HCT116 (cell line): ENCODE data around the gene ADIPOR2. TPM values are rescaled to one million over a fixed set of nuclear protein-coding genes. Genes with fewer than 3 reads are reported as not detected.
"Not testable (repeated sequence)": the region's sequence is repeated elsewhere in the genome, so short reads cannot be mapped to it uniquely, and the experiment has no call there.

ENCODE experiments used
- ATAC-seq: fragments of 200-7000 bp; cut with Tn5 transposase; 2 replicates; pipeline ENCODE4 v1.9.1; 2020; ENCODE audit warnings: mild to moderate bottlenecking, moderate library complexity
- BruUV-seq: library from RNA; stranded (reverse); fragments of 400-500 nt; replicated peaks from 2 replicates; lab custom pipeline; 2021; lab: Mats Ljungman, UMichigan
- CTCF ChIA-PET: fragments of 300-600 bp; sonication (Branson Sonifier 250); formaldehyde crosslinking; loops from one replicate; lab custom pipeline; 2021; ENCODE audit warnings: antibody characterized with exemption; lab: Charles Lee
- POLR2A ChIA-PET: fragments of 300-600, 350-600 bp; sonication (Branson Sonifier 250); formaldehyde crosslinking; loops from one replicate; lab custom pipeline; 2021; ENCODE audit warnings: antibody characterized with exemption; lab: Charles Lee
- RAD21 ChIA-PET, 2 experiments: fragments of 300-600 bp; sonication (Branson Sonifier 250); formaldehyde crosslinking; loops; one replicate each; lab custom pipeline; 2023; ENCODE audit warnings: low total read pairs in 2 of 2; ENCODE audit not compliant: uncharacterized antibody in 2 of 2, unreplicated experiment in 2 of 2, low non-redundant PET in 1 of 2; lab: Charles Lee
- DNase-seq: peaks from one replicate; pipeline ENCODE4 v3.0.0-alpha.2; 2010; ENCODE audit warnings: low read depth, low spot score
- H2AFZ ChIP-seq: fragments of 200-600 bp; shearing (Covaris generic), sonication (generic); 2 replicates; pipeline ENCODE4 v1.6.1; 2017; ENCODE audit warnings: low read depth, mixed run types, mixed read lengths, antibody characterized with exemption, low read length; ENCODE audit not compliant: poor library complexity, severe bottlenecking
- H3K27ac ChIP-seq: 2 replicates; pipeline ENCODE4 v1.5.1; 2012; ENCODE audit warnings: low read depth, low read length
- H3K27me3 ChIP-seq: fragments of 200-600 bp; sonication (generic); 2 replicates; pipeline ENCODE4 v1.6.1; 2016; ENCODE audit warnings: mixed run types, low read length, mixed read lengths; ENCODE audit not compliant: insufficient read depth
- H3K36me3 ChIP-seq, 2 experiments: fragments of 200-500 bp in 1 of 2; fragments of 200-600 bp in 1 of 2; sonication (Bioruptor generic) in 1 of 2; sonication (generic) in 1 of 2; 2 replicates each; pipeline versions ENCODE4 v1.5.1 to v1.6.1; 2014 to 2016; ENCODE audit warnings: low read length in 2 of 2, inconsistent platforms in 1 of 2, mixed read lengths in 1 of 2, mixed run types in 1 of 2; ENCODE audit not compliant: insufficient read depth in 2 of 2, control insufficient read depth in 1 of 2
- H3K4me1 ChIP-seq, 2 experiments: fragments of 200-600 bp in 1 of 2; sonication (generic) in 1 of 2; 2 replicates each; pipeline versions ENCODE4 v1.5.1 to v1.6.1; 2012 to 2017; ENCODE audit warnings: low read length in 2 of 2, inconsistent platforms in 1 of 2, mild to moderate bottlenecking in 1 of 2, mixed read lengths in 1 of 2, mixed run types in 1 of 2, moderate library complexity in 1 of 2; ENCODE audit not compliant: insufficient read depth in 2 of 2, control insufficient read depth in 1 of 2
- H3K4me2 ChIP-seq: fragments of 200-600 bp; sonication (generic); 2 replicates; pipeline ENCODE4 v1.6.1; 2017; ENCODE audit warnings: mixed run types, low read length, mixed read lengths
- H3K4me3 ChIP-seq, 2 experiments: fragments of 200-600 bp in 1 of 2; sonication (generic) in 1 of 2; replicated peaks in 1 of 2; 2 replicates each; pipeline ENCODE4 v1.5.1; 2011 to 2016; ENCODE audit warnings: low read length in 2 of 2, control low read depth in 1 of 2, low read depth in 1 of 2, mild to moderate bottlenecking in 1 of 2, mixed read lengths in 1 of 2, mixed run types in 1 of 2
- H3K79me2 ChIP-seq: fragments of 200-600 bp; sonication (generic); 2 replicates; pipeline ENCODE4 v1.6.1; 2017; ENCODE audit warnings: mild to moderate bottlenecking, mixed run types, low read length, moderate library complexity, mixed read lengths; ENCODE audit not compliant: insufficient read depth
- H3K9ac ChIP-seq: fragments of 200-600 bp; sonication (generic); 2 replicates; pipeline ENCODE4 v1.6.1; 2016; ENCODE audit warnings: low read length, mixed read lengths
- H3K9me2 ChIP-seq: fragments of 200-600 bp; sonication (generic), shearing (Covaris generic); 2 replicates; pipeline ENCODE4 v1.6.1; 2017; ENCODE audit warnings: mixed run types, mild to moderate bottlenecking, moderate library complexity; ENCODE audit not compliant: insufficient read depth
- H3K9me3 ChIP-seq, 2 experiments: fragments of 200-500 bp in 1 of 2; fragments of 200-600 bp in 1 of 2; sonication (Bioruptor generic) in 1 of 2; sonication (generic) in 1 of 2; 2 replicates each; pipeline ENCODE4 v1.6.1; 2014 to 2017; ENCODE audit warnings: low read length in 2 of 2, mixed read lengths in 2 of 2, inconsistent platforms in 1 of 2, low read depth in 1 of 2, mild to moderate bottlenecking in 1 of 2, mixed run types in 1 of 2, moderate library complexity in 1 of 2; ENCODE audit not compliant: control insufficient read depth in 1 of 2, insufficient read depth in 1 of 2
- H4K20me1 ChIP-seq: fragments of 200-600 bp; sonication (generic), shearing (Covaris generic); 2 replicates; pipeline ENCODE4 v1.6.1; 2017; ENCODE audit warnings: mixed run types, mild to moderate bottlenecking, moderate library complexity; ENCODE audit not compliant: insufficient read depth
- CEBPB ChIP-seq: IDR thresholded peaks from 2 replicates; pipeline ENCODE4 v1.6.1; 2012; ENCODE audit warnings: low read depth
- ELF1 ChIP-seq: IDR thresholded peaks from 2 replicates; pipeline ENCODE4 v1.6.1; 2012; ENCODE audit warnings: low read depth, borderline replicate concordance
- EZH2 ChIP-seq: fragments of 200-600 bp; sonication (generic); IDR thresholded peaks from 2 replicates; pipeline ENCODE4 v1.6.1; 2017; ENCODE audit warnings: antibody characterized with exemption, mixed run types
- FOSL1 ChIP-seq: IDR thresholded peaks from 2 replicates; pipeline ENCODE4 v1.6.1; 2012; ENCODE audit warnings: low read depth
- JUND ChIP-seq: IDR thresholded peaks from 2 replicates; pipeline ENCODE4 v1.6.1; 2012
- MAX ChIP-seq: IDR thresholded peaks from 2 replicates; pipeline ENCODE4 v1.6.1; 2012
- POLR2A ChIP-seq: IDR thresholded peaks from 2 replicates; pipeline ENCODE4 v1.7.0; 2011; ENCODE audit warnings: borderline replicate concordance; ENCODE audit not compliant: insufficient read depth, insufficient read length; ENCODE audit errors: extremely low read depth
- POLR2AphosphoS5 ChIP-seq: IDR thresholded peaks from 2 replicates; pipeline ENCODE4 v1.6.1; 2011; ENCODE audit warnings: mild to moderate bottlenecking, low read depth, low read length, moderate library complexity
- RAD21 ChIP-seq: IDR thresholded peaks from 2 replicates; pipeline ENCODE4 v1.6.1; 2012; ENCODE audit warnings: low read depth, mild to moderate bottlenecking
- SIN3A ChIP-seq: IDR thresholded peaks from 2 replicates; pipeline ENCODE4 v1.6.1; 2012; ENCODE audit warnings: low read depth
- SP1 ChIP-seq: IDR thresholded peaks from 2 replicates; pipeline ENCODE4 v1.6.1; 2012; ENCODE audit warnings: low read depth
- TCF7L2 ChIP-seq: IDR thresholded peaks from 2 replicates; pipeline ENCODE4 v1.7.0; 2011; ENCODE audit warnings: borderline replicate concordance, inconsistent platforms; ENCODE audit not compliant: insufficient read depth, insufficient read length; ENCODE audit errors: extremely low read depth
- ZBTB33 ChIP-seq: IDR thresholded peaks from 2 replicates; pipeline ENCODE4 v1.6.1; 2011; ENCODE audit warnings: mild to moderate bottlenecking, low read length, moderate library complexity; ENCODE audit not compliant: insufficient replicate concordance; ENCODE audit errors: extremely low read depth
- ZNF274 ChIP-seq: fragments of 200-500 bp; sonication (Bioruptor generic); IDR thresholded peaks from 2 replicates; pipeline ENCODE4 v1.6.1; 2014; ENCODE audit warnings: mild to moderate bottlenecking, low read depth, low read length, inconsistent platforms
- intact Hi-C: fragments of 100-400 bp; cut with micrococcal nuclease; formaldehyde crosslinking; loops from 2 replicates; pipeline ENCODE4 v1.10.0; 2022
- total RNA-seq: library from RNA; stranded (reverse); gene quantifications from one replicate; pipeline ENCODE4 v1.2.1, GENCODE V29; 2021; ENCODE audit not compliant: unreplicated experiment
- TF ChIP-seq, protein P1 (sequence below), 3 experiments: fragments of 200-600 bp in 1 of 3; sonication (generic) in 1 of 3; IDR thresholded peaks in 2 of 3; conservative IDR thresholded peaks in 1 of 3; 2 replicates each; pipeline ENCODE4 v1.5.1; 2012 to 2017; ENCODE audit warnings: low read depth in 2 of 3, low read length in 2 of 3, antibody characterized with exemption in 1 of 3, borderline replicate concordance in 1 of 3, control low read depth in 1 of 3, mild to moderate bottlenecking in 1 of 3, mixed read lengths in 1 of 3, mixed run types in 1 of 3, moderate library complexity in 1 of 3; ENCODE audit not compliant: insufficient read depth in 1 of 3

The ADIPOR2 gene
- total RNA-seq, 1 experiment from 2014 or later = 69.9 TPM

GRCh38 chr12:1733712-1734111 is 42.8 kb downstream of the ADIPOR2 start:
- H2AFZ ChIP-seq, POLR2A ChIA-PET, H3K27ac ChIP-seq, intact Hi-C loops, H3K9ac ChIP-seq, H3K4me2 ChIP-seq, RAD21 ChIA-PET, H3K4me3 ChIP-seq, H3K9me3 ChIP-seq, BruUV-seq, H3K9me2 ChIP-seq, H3K36me3 ChIP-seq, DNase-seq, H3K27me3 ChIP-seq, CTCF ChIA-PET, H3K4me1 ChIP-seq, ATAC-seq: not testable (repeated sequence)
- Histone ChIP-seq H4K20me1 (peaks cover 11% of the 10 kb centered on the region; the same call in 1 of the 2 replicates), H3K79me2 (peaks cover 73% of the 10 kb centered on the region)

GRCh38 chr12:1737652-1738286 is 46.9 kb downstream of the ADIPOR2 start:
- TF ChIP-seq, protein P1, sequence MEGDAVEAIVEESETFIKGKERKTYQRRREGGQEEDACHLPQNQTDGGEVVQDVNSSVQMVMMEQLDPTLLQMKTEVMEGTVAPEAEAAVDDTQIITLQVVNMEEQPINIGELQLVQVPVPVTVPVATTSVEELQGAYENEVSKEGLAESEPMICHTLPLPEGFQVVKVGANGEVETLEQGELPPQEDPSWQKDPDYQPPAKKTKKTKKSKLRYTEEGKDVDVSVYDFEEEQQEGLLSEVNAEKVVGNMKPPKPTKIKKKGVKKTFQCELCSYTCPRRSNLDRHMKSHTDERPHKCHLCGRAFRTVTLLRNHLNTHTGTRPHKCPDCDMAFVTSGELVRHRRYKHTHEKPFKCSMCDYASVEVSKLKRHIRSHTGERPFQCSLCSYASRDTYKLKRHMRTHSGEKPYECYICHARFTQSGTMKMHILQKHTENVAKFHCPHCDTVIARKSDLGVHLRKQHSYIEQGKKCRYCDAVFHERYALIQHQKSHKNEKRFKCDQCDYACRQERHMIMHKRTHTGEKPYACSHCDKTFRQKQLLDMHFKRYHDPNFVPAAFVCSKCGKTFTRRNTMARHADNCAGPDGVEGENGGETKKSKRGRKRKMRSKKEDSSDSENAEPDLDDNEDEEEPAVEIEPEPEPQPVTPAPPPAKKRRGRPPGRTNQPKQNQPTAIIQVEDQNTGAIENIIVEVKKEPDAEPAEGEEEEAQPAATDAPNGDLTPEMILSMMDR (IDR thresholded peaks at IDR 0.05 in 2 of 3, conservative IDR thresholded peaks at IDR 0.05 in 1 of 3; ENCODE audit: borderline replicate concordance in 1 of 3, insufficient read depth in 1 of 3, low read depth in 2 of 3, low read length in 2 of 3) = no peak
- TF ChIP-seq SIN3A (no peak), ZNF274 (no peak), POLR2AphosphoS5 (no peak), TCF7L2 (no peak), JUND (no peak), MAX (no peak), FOSL1 (no peak), CEBPB (no peak), RAD21 (no peak), POLR2A (no peak), ELF1 (no peak), SP1 (no peak), ZBTB33 (no peak), EZH2 (no peak)
- Histone ChIP-seq H3K9me3 (no peaks in the 10 kb centered on the region), H3K4me3 (no peak overlapping the region), H2AFZ (no peak overlapping the region), H3K27me3 (no peaks in the 10 kb centered on the region), H4K20me1 (peaks cover 5% of the 10 kb centered on the region; the same call in 1 of the 2 replicates), H3K4me1 (no peaks in the 10 kb centered on the region), H3K79me2 (peaks cover 75% of the 10 kb centered on the region), H3K4me2 (no peak overlapping the region), H3K9me2 (no peaks in the 10 kb centered on the region), H3K27ac (no peak overlapping the region), H3K36me3 (no peaks in the 10 kb centered on the region), H3K9ac (no peak overlapping the region)
- ATAC-seq (no peak), DNase-seq (no peak)
- BruUV-seq = no TSS peak
- CTCF ChIA-PET = no interaction called here
- POLR2A ChIA-PET = no interaction called here
- RAD21 ChIA-PET = no interaction called here
- intact Hi-C loops = no loop called here
